ENCODE results near the gene MFAP2.
"Not testable (repeated sequence)": the region's sequence is repeated elsewhere in the genome, so short reads cannot be mapped to it uniquely, and the experiment has no call there.

The MFAP2 gene

DNA sequence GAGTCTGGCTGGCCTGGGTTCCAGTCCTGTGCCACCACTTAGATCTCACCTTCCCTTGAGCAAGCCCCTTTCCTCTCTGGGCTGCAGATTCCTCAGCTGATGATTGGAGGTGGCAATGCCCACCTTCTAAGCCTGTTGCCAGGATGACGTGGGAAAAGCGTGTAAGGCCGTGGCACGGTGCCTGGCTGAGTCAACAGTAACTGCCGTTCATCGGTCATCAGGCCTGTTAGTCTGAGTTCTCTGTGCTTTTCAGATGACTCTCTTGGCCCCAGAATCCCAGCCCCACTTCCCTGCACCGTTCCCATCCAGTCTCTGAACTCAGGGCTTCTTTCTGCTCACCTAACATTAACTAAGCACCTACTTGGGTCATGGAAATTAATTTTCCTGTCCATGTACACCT lies 31.4 kb downstream of the MFAP2 start:
- H3K36me3 ChIP-seq (ENCODE audit: control insufficient read depth, low read length); H3K27me3 ChIP-seq (ENCODE audit: control insufficient read depth, low read length); H3K9me2 ChIP-seq (replicated peaks; ENCODE audit: control insufficient read depth, low read length); H3K4me2 ChIP-seq (ENCODE audit: low read length); H3K9me3 ChIP-seq (ENCODE audit: control insufficient read depth, insufficient read depth, low read length); H3K27ac ChIP-seq (ENCODE audit: low read depth, low read length); H3K4me1 ChIP-seq (ENCODE audit: control insufficient read depth, low read length); H3K79me2 ChIP-seq (ENCODE audit: control insufficient read depth, low read length); H3K4me3 ChIP-seq (ENCODE audit: low read length); H4K20me1 ChIP-seq (ENCODE audit: control insufficient read depth, insufficient read depth, low read depth, low read length); H3F3A ChIP-seq (ENCODE audit: control insufficient read depth, insufficient read depth): not testable (repeated sequence)

DNA sequence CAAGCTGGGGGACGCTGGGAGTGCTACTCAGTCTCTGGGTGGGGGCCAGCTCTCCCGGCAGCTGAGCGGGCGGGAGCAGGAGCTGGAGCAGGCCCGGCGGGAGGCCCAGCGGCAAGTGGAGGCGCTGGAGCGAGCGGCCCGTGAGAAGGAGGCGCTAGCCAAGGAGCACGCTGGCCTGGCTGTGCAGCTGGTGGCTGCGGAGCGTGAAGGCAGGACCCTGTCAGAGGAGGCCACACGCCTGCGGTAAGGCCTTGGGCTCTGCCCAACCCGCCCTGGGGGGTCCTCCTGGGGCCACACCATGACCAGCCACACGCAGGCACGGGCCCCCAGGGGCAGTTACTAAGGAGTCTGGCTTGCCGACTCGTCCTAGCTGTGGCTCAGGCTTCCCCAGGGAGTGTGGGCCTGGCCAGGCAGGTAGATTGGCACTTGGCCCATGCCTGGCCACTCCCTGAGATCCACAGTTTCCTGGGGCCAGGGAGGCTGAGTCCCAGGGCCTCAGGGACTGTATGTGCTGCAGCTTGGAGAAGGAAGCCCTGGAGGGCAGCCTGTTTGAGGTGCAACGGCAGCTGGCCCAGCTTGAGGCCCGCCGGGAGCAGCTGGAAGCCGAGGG lies 32.0 kb downstream of the MFAP2 start:
- not testable (repeated sequence) for H3K36me3 ChIP-seq (ENCODE audit: control insufficient read depth, low read length)

DNA sequence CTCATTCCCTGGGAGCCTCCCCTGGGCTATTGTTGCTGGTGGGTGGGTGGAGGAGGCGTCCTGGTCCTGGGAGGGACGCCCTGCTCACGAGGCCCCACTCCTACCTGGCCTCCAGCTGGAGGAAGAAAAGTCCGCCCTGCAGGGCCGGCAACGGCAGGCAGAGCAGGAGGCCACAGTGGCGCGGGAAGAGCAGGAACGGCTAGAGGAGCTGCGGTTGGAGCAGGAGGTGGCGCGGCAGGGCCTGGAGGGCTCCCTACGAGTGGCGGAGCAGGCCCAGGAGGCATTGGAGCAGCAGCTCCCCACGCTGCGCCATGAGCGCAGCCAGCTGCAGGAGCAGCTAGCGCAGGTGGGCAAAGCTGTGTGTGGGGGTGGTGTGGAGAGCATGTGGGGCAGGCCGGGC lies 33.8 kb downstream of the MFAP2 start:
- no peaks in the 10 kb centered on the region for H3F3A ChIP-seq (ENCODE audit: control insufficient read depth, insufficient read depth)
- H3K27ac ChIP-seq (ENCODE audit: low read depth, low read length), result no peak overlapping the region
- H3K79me2 ChIP-seq (ENCODE audit: control insufficient read depth, low read length), result no peaks in the 10 kb centered on the region
- no peaks in the 10 kb centered on the region for H3K36me3 ChIP-seq (ENCODE audit: control insufficient read depth, low read length)
- peaks cover 6% of the 10 kb centered on the region for H3K4me1 ChIP-seq (ENCODE audit: control insufficient read depth, low read length)
- no peaks in the 10 kb centered on the region for H3K9me2 ChIP-seq (replicated peaks; ENCODE audit: control insufficient read depth, low read length)
- H3K9me3 ChIP-seq (ENCODE audit: control insufficient read depth, insufficient read depth, low read length), result no peaks in the 10 kb centered on the region
- no peaks in the 10 kb centered on the region for H3K27me3 ChIP-seq (ENCODE audit: control insufficient read depth, low read length)
- TF ChIP-seq, protein P1, sequence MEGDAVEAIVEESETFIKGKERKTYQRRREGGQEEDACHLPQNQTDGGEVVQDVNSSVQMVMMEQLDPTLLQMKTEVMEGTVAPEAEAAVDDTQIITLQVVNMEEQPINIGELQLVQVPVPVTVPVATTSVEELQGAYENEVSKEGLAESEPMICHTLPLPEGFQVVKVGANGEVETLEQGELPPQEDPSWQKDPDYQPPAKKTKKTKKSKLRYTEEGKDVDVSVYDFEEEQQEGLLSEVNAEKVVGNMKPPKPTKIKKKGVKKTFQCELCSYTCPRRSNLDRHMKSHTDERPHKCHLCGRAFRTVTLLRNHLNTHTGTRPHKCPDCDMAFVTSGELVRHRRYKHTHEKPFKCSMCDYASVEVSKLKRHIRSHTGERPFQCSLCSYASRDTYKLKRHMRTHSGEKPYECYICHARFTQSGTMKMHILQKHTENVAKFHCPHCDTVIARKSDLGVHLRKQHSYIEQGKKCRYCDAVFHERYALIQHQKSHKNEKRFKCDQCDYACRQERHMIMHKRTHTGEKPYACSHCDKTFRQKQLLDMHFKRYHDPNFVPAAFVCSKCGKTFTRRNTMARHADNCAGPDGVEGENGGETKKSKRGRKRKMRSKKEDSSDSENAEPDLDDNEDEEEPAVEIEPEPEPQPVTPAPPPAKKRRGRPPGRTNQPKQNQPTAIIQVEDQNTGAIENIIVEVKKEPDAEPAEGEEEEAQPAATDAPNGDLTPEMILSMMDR (IDR thresholded peaks at IDR 0.05; ENCODE audit: low read depth, low read length, poor library complexity, severe bottlenecking), result no peak
- TF ChIP-seq EZH2phosphoT487 (IDR thresholded peaks at IDR 0.05; ENCODE audit: borderline replicate concordance, low read length), result no peak
- H3K4me2 ChIP-seq (ENCODE audit: low read length), result no peak overlapping the region
- H3K4me3 ChIP-seq (ENCODE audit: low read length), result no peak overlapping the region
- no peaks in the 10 kb centered on the region for H4K20me1 ChIP-seq (ENCODE audit: control insufficient read depth, insufficient read depth, low read depth, low read length)

More for the DNA sequence above, 32.0 kb downstream of the MFAP2 start:
- H3K9me3 ChIP-seq (ENCODE audit: control insufficient read depth, insufficient read depth, low read length); H3K79me2 ChIP-seq (ENCODE audit: control insufficient read depth, low read length); H3K27ac ChIP-seq (ENCODE audit: low read depth, low read length); H3K27me3 ChIP-seq (ENCODE audit: control insufficient read depth, low read length); H3K9me2 ChIP-seq (replicated peaks; ENCODE audit: control insufficient read depth, low read length); H3F3A ChIP-seq (ENCODE audit: control insufficient read depth, insufficient read depth); H3K4me2 ChIP-seq (ENCODE audit: low read length); H4K20me1 ChIP-seq (ENCODE audit: control insufficient read depth, insufficient read depth, low read depth, low read length); H3K4me3 ChIP-seq (ENCODE audit: low read length); H3K4me1 ChIP-seq (ENCODE audit: control insufficient read depth, low read length): not testable (repeated sequence)

DNA sequence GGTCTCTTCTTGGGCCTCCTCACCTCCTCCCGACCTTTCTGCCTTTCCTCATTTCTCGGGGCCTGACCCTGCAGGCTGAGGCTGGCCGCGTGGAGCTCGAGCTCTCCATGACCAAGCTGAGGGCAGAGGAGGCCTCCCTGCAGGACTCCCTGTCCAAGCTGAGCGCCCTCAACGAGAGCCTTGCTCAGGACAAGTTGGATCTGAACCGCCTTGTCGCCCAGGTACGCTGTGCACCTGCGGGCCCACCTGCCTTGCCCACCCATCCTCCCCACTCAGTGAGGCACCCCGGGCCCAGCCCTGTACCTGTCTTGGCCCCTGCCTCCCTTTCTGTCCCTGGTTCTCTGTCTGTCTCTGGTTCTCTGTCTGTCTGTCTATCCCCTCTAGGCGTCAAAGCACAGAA lies 34.2 kb downstream of the MFAP2 start:
- H3K9me2 ChIP-seq (replicated peaks; ENCODE audit: control insufficient read depth, low read length); H3K79me2 ChIP-seq (ENCODE audit: control insufficient read depth, low read length); H3K9me3 ChIP-seq (ENCODE audit: control insufficient read depth, insufficient read depth, low read length); H3F3A ChIP-seq (ENCODE audit: control insufficient read depth, insufficient read depth); H3K27ac ChIP-seq (ENCODE audit: low read depth, low read length); H3K4me2 ChIP-seq (ENCODE audit: low read length); H3K36me3 ChIP-seq (ENCODE audit: control insufficient read depth, low read length); H4K20me1 ChIP-seq (ENCODE audit: control insufficient read depth, insufficient read depth, low read depth, low read length); H3K27me3 ChIP-seq (ENCODE audit: control insufficient read depth, low read length); H3K4me1 ChIP-seq (ENCODE audit: control insufficient read depth, low read length); H3K4me3 ChIP-seq (ENCODE audit: low read length): not testable (repeated sequence)

DNA sequence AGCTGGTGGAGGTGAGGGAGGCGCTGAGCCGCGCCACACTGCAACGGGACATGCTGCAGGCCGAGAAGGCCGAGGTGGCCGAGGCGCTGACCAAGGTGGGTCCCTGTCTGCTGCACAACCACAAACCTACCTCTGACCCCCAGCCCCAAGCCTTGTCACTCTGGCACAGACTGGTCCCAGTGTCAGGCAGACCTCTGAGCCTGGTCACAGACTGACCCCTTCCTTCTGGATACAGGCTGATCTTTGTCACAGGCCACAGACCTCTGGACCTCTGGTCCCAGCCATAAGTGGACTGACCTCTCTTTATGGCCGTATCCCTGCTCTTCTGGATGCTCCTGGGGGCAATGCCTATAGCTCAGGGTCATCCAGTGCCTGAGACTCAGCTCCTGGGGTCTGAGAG lies 34.9 kb downstream of the MFAP2 start:
- not testable (repeated sequence) for H3K36me3 ChIP-seq (ENCODE audit: control insufficient read depth, low read length); H3K79me2 ChIP-seq (ENCODE audit: control insufficient read depth, low read length)

More for the DNA sequence above, 34.9 kb downstream of the MFAP2 start:
- H3F3A ChIP-seq (ENCODE audit: control insufficient read depth, insufficient read depth); H3K4me2 ChIP-seq (ENCODE audit: low read length); H3K9me3 ChIP-seq (ENCODE audit: control insufficient read depth, insufficient read depth, low read length); H3K4me3 ChIP-seq (ENCODE audit: low read length); H3K27me3 ChIP-seq (ENCODE audit: control insufficient read depth, low read length); H3K9me2 ChIP-seq (replicated peaks; ENCODE audit: control insufficient read depth, low read length); H4K20me1 ChIP-seq (ENCODE audit: control insufficient read depth, insufficient read depth, low read depth, low read length); H3K27ac ChIP-seq (ENCODE audit: low read depth, low read length); H3K4me1 ChIP-seq (ENCODE audit: control insufficient read depth, low read length): not testable (repeated sequence)

Data from DOHH2 (cell line).